IMR-90 (cell line): Measurements from ENCODE around the gene SDK1. TPM values are rescaled to one million over a fixed set of nuclear protein-coding genes. Genes with fewer than 3 reads are reported as not detected.

ENCODE experiments used
- ATAC-seq: fragments of 200-7000 bp; cut with Tn5 transposase; 2 replicates; pipeline ENCODE4 v1.9.1; 2020; ENCODE audit warnings: low read depth, mild to moderate bottlenecking, moderate library complexity
- BruUV-seq: library from RNA; stranded (reverse); fragments of 400-500 nt; replicated peaks from 2 replicates; lab custom pipeline; 2021; lab: Mats Ljungman, UMichigan
- CTCF ChIA-PET: fragments of 300-600 bp; formaldehyde crosslinking; extraction: SDS; loops from one replicate; lab custom pipeline; 2021; ENCODE audit warnings: antibody characterized with exemption; lab: Yijun Ruan, JAX
- POLR2A ChIA-PET: fragments of 300-600 bp; sonication (Branson Sonifier 250); formaldehyde crosslinking; loops from one replicate; lab custom pipeline; 2022; ENCODE audit warnings: antibody characterized with exemption; ENCODE audit not compliant: unreplicated experiment; lab: Charles Lee
- DNase-seq: peaks from one replicate; pipeline ENCODE4 v3.0.0; 2013
- H2AFZ ChIP-seq: replicated peaks from 2 replicates; pipeline ENCODE3; 2013; ENCODE audit warnings: low read length, mild to moderate bottlenecking; ENCODE audit not compliant: poor library complexity
- H2AK5ac ChIP-seq: 2 replicates; pipeline ENCODE4 v1.6.1; 2013; ENCODE audit warnings: low read depth, low read length, inconsistent platforms
- H2AK9ac ChIP-seq: replicated peaks from 2 replicates; pipeline ENCODE3; 2013; ENCODE audit warnings: mild to moderate bottlenecking, low read depth, low read length, moderate library complexity; ENCODE audit not compliant: poor library complexity
- H2BK120ac ChIP-seq: 2 replicates; pipeline ENCODE4 v1.6.1; 2013; ENCODE audit warnings: low read depth, low read length, inconsistent platforms
- H2BK15ac ChIP-seq: 3 replicates; pipeline ENCODE4 v1.6.1; 2013; ENCODE audit warnings: low read depth, low read length, inconsistent platforms
- H2BK20ac ChIP-seq: 2 replicates; pipeline ENCODE4 v1.6.1; 2013; ENCODE audit warnings: low read depth, mild to moderate bottlenecking, inconsistent platforms, low read length, moderate library complexity
- H2BK5ac ChIP-seq: 2 replicates; pipeline ENCODE4 v1.6.1; 2013; ENCODE audit warnings: mild to moderate bottlenecking, low read depth, low read length, inconsistent platforms; ENCODE audit not compliant: poor library complexity, severe bottlenecking
- H3K14ac ChIP-seq: replicated peaks from 2 replicates; pipeline ENCODE4 v1.6.1; 2013; ENCODE audit warnings: low read depth, low read length, inconsistent platforms
- H3K18ac ChIP-seq: 2 replicates; pipeline ENCODE4 v1.6.1; 2013; ENCODE audit warnings: low read depth, low read length, control low read depth
- H3K23ac ChIP-seq: 2 replicates; pipeline ENCODE4 v1.6.1; 2013; ENCODE audit warnings: low read depth, low read length, inconsistent platforms
- H3K27ac ChIP-seq: 2 replicates; pipeline ENCODE4 v1.5.1; 2013; ENCODE audit warnings: mild to moderate bottlenecking, control low read depth, low read length; ENCODE audit not compliant: insufficient read depth
- H3K27me3 ChIP-seq: 2 replicates; pipeline ENCODE4 v1.6.1; 2013; ENCODE audit warnings: low read length; ENCODE audit not compliant: control insufficient read depth, insufficient read depth
- H3K36me3 ChIP-seq: 2 replicates; pipeline ENCODE4 v1.6.1; 2013; ENCODE audit warnings: low read length, mixed read lengths; ENCODE audit not compliant: control insufficient read depth, insufficient read depth
- H3K4ac ChIP-seq: 2 replicates; pipeline ENCODE4 v1.6.1; 2013; ENCODE audit warnings: low read depth, low read length, inconsistent platforms
- H3K4me1 ChIP-seq: 2 replicates; pipeline ENCODE4 v1.6.1; 2013; ENCODE audit warnings: low read length, mixed read lengths; ENCODE audit not compliant: control insufficient read depth, insufficient read depth
- H3K4me2 ChIP-seq: 2 replicates; pipeline ENCODE4 v1.6.1; 2013; ENCODE audit warnings: low read depth, mild to moderate bottlenecking, control low read depth, low read length, moderate library complexity
- H3K4me3 ChIP-seq: 2 replicates; pipeline ENCODE4 v1.5.1; 2013; ENCODE audit warnings: low read depth, mild to moderate bottlenecking, control low read depth, low read length, moderate library complexity; ENCODE audit not compliant: insufficient read depth
- H3K56ac ChIP-seq: 2 replicates; pipeline ENCODE4 v1.6.1; 2013; ENCODE audit warnings: low read length, inconsistent platforms; ENCODE audit not compliant: insufficient read depth; ENCODE audit errors: extremely low read depth
- H3K79me1 ChIP-seq, 2 experiments: 2 replicates each; pipeline ENCODE4 v1.6.1; 2013; ENCODE audit warnings: low read length in 2 of 2, inconsistent platforms in 1 of 2, low read depth in 1 of 2
- H3K9ac ChIP-seq: 2 replicates; pipeline ENCODE4 v1.6.1; 2013; ENCODE audit warnings: low read depth, low read length, control low read depth
- H3K9me1 ChIP-seq: 2 replicates; pipeline ENCODE4 v1.6.1; 2013; ENCODE audit warnings: low read length, inconsistent platforms; ENCODE audit not compliant: insufficient read depth
- H3K9me3 ChIP-seq: 2 replicates; pipeline ENCODE4 v1.6.1; 2013; ENCODE audit warnings: low read length; ENCODE audit not compliant: control insufficient read depth, insufficient read depth
- H4K20me1 ChIP-seq: 2 replicates; pipeline ENCODE4 v1.6.1; 2013; ENCODE audit warnings: low read length, inconsistent platforms; ENCODE audit not compliant: insufficient read depth
- H4K5ac ChIP-seq: 2 replicates; pipeline ENCODE4 v1.6.1; 2013; ENCODE audit warnings: mild to moderate bottlenecking, low read depth, low read length, control low read depth
- H4K8ac ChIP-seq, 2 experiments: 2 replicates each; pipeline ENCODE4 v1.6.1; 2013; ENCODE audit warnings: low read depth in 2 of 2, low read length in 2 of 2, control low read depth in 1 of 2, inconsistent platforms in 1 of 2
- H4K91ac ChIP-seq: 2 replicates; pipeline ENCODE4 v1.6.1; 2013; ENCODE audit warnings: low read depth, low read length, inconsistent platforms; ENCODE audit not compliant: insufficient read depth
- BHLHE40 ChIP-seq: fragments of 150-350 bp; IDR thresholded peaks from 2 replicates; pipeline ENCODE4 v1.6.1; 2016; ENCODE audit warnings: mild to moderate bottlenecking, low read depth, low read length
- FOS ChIP-seq: fragments of 150-350 bp; IDR thresholded peaks from 2 replicates; pipeline ENCODE4 v1.6.1; 2016; ENCODE audit warnings: low read depth, low read length
- MAZ ChIP-seq: IDR thresholded peaks from 2 replicates; pipeline ENCODE4 v1.6.1; 2012; ENCODE audit warnings: low read depth, mild to moderate bottlenecking, low read length, improper control_type of control experiment, moderate library complexity, borderline replicate concordance
- WGBS, 2 experiments: methylation state at CpG; one replicate each; pipeline versions ENCODE4 v1.1.5 to v1.1.7; 2013; ENCODE audit warnings: missing lambda C conversion rate in 2 of 2; ENCODE audit not compliant: insufficient read length in 1 of 2; ENCODE audit errors: extremely low coverage in 2 of 2; 5-methylcytosine and 5-hydroxymethylcytosine counted together
- dilution Hi-C: fragments of 300-500 bp; cut with HindIII; formaldehyde crosslinking; loops from one replicate; pipeline ENCODE4 v1.14.3; 2018; ENCODE audit warnings: low sequenced_read_pairs; ENCODE audit not compliant: unreplicated experiment
- in situ Hi-C: fragments of 300-500 bp; cut with MboI; formaldehyde crosslinking; loops from 3 replicates; pipeline ENCODE4 v1.14.3; 2019; ENCODE audit warnings: low sequenced_read_pairs, inconsistent platforms, mixed read lengths
- intact Hi-C: fragments of 100-400 bp; cut with micrococcal nuclease; formaldehyde crosslinking; loops from 2 replicates; pipeline ENCODE4 v1.10.0; 2022
- polyA plus RNA-seq, 3 experiments: library from polyadenylated mRNA; depleted of rRNA; stranded (reverse); fragments of >200 nt; gene quantifications; 2 replicates each; pipeline ENCODE4 v1.2.3, GENCODE V29; 2012; ENCODE audit warnings: low replicate concordance in 1 of 3
- total RNA-seq: library from RNA; depleted of rRNA; stranded (reverse); fragments of >200 nt; gene quantifications from 2 replicates; pipeline ENCODE4 v1.2.3, GENCODE V29; 2012

SDK1 gene
- total and polyA plus RNA-seq, 2 of the 4 experiments (the other 2 are of a cell fraction) = 1.5 to 1.6 TPM

DNA sequence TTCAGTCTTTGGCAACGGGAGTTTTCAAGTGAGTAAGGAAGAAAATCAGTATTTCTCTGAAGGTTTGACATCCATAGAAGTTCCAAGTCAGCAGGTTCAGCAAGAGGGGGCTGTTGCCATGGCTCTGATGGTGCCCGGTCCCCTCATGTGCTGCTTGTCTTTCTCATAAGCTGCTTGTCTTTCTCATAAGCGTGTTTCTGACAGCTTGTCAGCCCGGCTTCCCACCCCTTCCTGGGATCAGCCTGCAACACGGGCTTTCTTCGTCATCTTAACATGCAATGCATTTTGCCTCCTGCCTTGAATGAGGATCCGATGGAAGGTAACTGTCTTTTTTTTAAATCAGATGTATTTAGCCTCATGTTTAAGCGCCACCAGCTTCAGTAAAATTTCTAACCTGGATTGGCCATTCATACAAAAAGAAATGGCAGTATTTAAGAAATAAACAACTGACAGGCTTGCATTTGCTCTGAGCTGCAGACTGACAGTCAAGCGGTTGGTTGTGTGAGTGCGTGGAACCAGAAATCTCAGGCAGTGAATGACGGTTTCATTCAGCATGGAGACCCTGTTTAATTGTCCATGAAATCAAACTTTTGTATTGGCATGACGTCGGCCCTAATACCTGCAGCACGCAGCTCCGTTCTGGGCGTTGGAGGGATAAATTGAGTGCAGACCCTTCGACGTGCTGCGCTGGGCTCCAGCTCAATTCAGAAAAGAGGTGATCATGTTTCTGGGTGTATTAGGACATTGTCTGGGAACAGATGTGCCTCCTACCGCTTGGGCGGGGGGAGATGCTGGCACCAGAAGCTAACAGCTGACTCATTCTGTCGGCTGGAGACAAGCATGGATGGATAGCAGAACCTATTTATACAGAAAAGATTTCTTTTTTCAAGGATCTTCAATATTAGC is 926.3 kb downstream of the SDK1 start:
- no peaks in the 10 kb centered on the region for H3K79me1 ChIP-seq
- H4K8ac ChIP-seq = no peak overlapping the region
- no peak overlapping the region for H3K23ac ChIP-seq
- in situ Hi-C loops (no loop called here), dilution Hi-C loops (no loop called here), intact Hi-C loops (no loop called here)
- DNase-seq = no peak
- H2BK5ac ChIP-seq = no peak overlapping the region
- no peaks in the 10 kb centered on the region for H3K36me3 ChIP-seq
- no peaks in the 10 kb centered on the region for H4K20me1 ChIP-seq
- no peak overlapping the region for H3K18ac ChIP-seq
- H2AK5ac ChIP-seq = no peak overlapping the region
- CTCF ChIA-PET = no interaction called here
- H4K91ac ChIP-seq = no peak overlapping the region
- H3K4me2 ChIP-seq = no peak overlapping the region
- H3K4me1 ChIP-seq = no peaks in the 10 kb centered on the region
- H3K9me1 ChIP-seq = no peaks in the 10 kb centered on the region
- no peak overlapping the region for H3K56ac ChIP-seq
- POLR2A ChIA-PET = no interaction called here
- no peak overlapping the region for H3K4me3 ChIP-seq
- TF ChIP-seq BHLHE40 (no peak), MAZ (no peak), FOS (no peak)
- no peak overlapping the region for H3K14ac ChIP-seq
- H3K27me3 ChIP-seq = no peaks in the 10 kb centered on the region
- H2BK20ac ChIP-seq = no peak overlapping the region
- H2AFZ ChIP-seq = no peak overlapping the region
- H3K4ac ChIP-seq = no peak overlapping the region
- 80% methylated on average over 9 of the region's 22 CpGs; no CpG with 5 or more reads in 1 of the 2 experiments for WGBS, 2 experiments
- H3K27ac ChIP-seq = no peak overlapping the region
- no peak overlapping the region for H4K5ac ChIP-seq
- no peak overlapping the region for H2BK15ac ChIP-seq
- H2BK120ac ChIP-seq = no peak overlapping the region
- BruUV-seq = no TSS peak
- H2AK9ac ChIP-seq = no peak overlapping the region
- H3K9ac ChIP-seq = no peak overlapping the region
- peaks cover 8% of the 10 kb centered on the region for H3K9me3 ChIP-seq
- no peak for ATAC-seq
